Dermis microvascular lymphatic vessel endothelial cell (primary cell): ENCODE measurements around the gene MERTK. TPM values are rescaled to one million over a fixed set of nuclear protein-coding genes. Genes with fewer than 3 reads are reported as not detected.
A peak's percentile ranks its signal among the peaks of the same experiment; 100 is the strongest.
"Not testable (repeated sequence)": the region's sequence is repeated elsewhere in the genome, so short reads cannot be mapped to it uniquely, and the experiment has no call there.

Experiments used
- DNase-seq, 2 donors: peaks; one replicate each; pipeline versions ENCODE4 v3.0.0 to v3.0.0-alpha.2; 2010; ENCODE audit warnings: low read depth in 2 of 2
- total RNA-seq: library from RNA; depleted of rRNA; stranded (reverse); fragments of >200 nt; gene quantifications from 2 replicates; pipeline ENCODE4 v1.2.1, GENCODE V29; 2014

The MERTK gene
- total RNA-seq, 1 donor from 2014 or later, result 14.0 TPM

DNA sequence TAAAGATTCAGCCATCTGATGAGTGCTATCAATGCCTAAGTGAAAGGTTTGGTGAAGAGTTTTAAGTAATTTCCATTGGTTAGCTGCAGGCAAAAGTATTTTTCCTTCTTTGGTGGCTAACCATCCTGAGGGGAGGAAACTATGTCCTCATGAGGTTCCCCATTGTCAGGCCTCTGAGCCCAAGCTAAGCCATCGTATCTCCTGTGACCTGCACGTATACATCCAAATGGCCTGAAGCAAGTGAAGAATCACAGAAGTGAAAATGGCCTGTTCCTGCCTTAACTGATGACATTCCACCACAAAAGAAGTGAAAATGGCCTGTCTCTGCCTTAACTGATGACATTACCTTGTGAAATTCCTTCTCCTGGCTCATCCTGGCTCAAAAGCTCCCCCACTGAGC is 141.7 kb downstream of the MERTK start:
- DNase-seq, result not testable (repeated sequence)

- not testable (repeated sequence) for DNase-seq
Measured at GRCh38 chr2:112041460-112041859, 143.1 kb downstream of the MERTK start.

DNA sequence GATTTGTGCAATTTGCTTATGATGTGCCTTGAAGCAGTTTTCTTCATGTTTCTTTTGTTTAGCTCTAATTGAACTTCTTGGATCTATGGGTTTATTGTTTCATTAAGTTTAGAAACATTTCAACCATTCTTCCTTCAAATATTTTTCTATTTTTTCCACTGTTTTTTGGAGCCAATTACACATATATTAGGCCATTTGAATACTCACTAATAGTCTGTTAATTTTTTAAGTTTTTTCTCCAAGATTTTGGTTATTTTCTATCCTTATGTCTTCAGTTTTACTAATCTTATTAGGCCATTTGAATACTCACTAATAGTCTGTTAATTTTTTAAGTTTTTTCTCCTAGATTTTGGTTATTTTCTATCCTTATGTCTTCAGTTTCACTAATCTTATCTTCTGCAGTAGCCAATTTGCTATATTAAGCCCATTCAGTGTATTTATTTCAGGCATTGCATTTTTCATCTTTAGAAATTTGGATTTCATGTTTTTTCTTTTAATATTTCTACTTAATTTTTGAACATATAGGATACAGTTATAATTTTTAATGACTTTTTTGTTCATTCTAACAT is 147.1 kb downstream of the MERTK start:
- no peak for DNase-seq

DNA sequence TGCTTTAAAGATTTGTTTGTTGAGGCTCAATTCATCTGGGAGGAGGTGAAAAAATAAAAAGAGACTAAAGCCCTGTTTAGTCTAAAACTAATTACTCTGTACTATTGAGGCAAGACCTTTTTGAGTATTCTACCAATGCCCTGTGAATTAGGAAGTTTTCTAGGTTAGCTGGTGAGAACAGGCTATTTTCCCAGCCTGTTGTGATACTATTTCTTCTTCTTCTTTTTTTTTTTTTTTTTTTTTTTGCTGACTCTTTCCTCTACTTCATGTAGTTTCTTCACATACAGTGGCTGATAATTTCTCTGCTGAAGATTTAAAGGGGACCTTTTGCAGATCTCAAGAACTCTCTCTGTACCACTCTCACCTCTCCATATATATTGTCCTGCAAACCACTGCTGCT is 147.8 kb downstream of the MERTK start:
- DNase-seq, result no peak

DNA sequence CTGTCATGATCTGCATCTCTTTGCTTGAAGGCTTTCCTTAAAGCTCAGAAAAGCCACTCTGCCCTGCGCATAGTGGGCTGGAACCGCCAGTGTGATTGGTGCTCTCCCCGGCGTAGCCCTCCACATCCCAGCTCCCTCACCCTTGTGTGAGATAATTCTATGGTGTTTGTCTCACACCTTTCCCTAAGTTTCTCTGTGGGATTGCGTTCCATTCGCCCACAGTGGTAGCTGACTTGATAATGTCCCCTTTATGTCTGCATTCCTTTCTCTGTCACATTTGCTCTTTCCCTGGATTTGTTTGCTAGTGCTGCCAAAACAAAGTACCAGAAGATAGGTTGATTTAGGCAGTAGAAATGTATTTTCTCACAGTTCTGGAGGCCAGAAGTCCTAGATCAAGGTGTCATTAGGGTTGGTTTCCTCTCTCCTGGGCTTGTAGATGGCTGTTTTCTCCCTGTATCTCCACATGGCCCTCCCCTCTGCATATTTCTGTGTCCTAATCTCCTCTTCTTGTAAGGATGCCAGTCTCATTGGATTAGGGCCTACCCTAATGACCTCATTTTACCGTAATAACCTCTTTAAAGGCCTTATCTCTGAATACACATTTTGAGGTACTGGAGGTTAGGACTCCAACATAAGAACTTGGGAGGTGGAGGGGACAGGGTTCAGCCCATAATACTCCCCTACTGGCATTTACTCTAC is 149.3 kb downstream of the MERTK start:
- DNase-seq, result no peak

- no peak for DNase-seq
Measured at GRCh38 chr2:112048236-112048592, 149.8 kb downstream of the MERTK start.

GRCh38 chr2:112048887-112049286 is 150.5 kb downstream of the MERTK start:
- DNase-seq, result peak; percentile 65 to 75

DNA sequence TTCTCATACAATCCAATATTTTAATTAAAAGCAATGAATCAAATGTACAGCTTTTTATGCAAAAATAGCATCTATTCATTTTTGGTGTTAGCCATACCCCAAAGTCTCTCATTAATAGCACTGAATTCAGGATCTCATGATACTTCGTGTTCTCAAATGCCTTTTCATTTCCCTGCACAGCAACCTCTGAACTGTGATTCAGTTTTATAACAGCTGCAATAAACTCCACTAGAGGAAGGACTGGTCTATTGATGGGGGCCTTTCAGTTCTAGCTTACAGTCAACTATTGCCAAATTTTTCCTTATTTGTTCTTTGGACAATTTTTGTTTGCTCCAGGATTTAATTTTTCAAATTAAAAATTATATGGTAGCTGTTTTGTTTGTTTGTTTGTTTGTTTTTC is 151.9 kb downstream of the MERTK start:
- DNase-seq, result no peak

GRCh38 chr2:112053917-112054846 is 155.8 kb downstream of the MERTK start:
- peak; percentile 82 to 97 for DNase-seq

GRCh38 chr2:112054847-112055729 is 156.7 kb downstream of the MERTK start, which contains the start of gene TMEM87B:
TMEM87B (plus strand) TSS chr2:112055269; CDS start chr2:112055592, 323 bp downstream.
- DNase-seq, result peak; percentile 93 to 98

DNA sequence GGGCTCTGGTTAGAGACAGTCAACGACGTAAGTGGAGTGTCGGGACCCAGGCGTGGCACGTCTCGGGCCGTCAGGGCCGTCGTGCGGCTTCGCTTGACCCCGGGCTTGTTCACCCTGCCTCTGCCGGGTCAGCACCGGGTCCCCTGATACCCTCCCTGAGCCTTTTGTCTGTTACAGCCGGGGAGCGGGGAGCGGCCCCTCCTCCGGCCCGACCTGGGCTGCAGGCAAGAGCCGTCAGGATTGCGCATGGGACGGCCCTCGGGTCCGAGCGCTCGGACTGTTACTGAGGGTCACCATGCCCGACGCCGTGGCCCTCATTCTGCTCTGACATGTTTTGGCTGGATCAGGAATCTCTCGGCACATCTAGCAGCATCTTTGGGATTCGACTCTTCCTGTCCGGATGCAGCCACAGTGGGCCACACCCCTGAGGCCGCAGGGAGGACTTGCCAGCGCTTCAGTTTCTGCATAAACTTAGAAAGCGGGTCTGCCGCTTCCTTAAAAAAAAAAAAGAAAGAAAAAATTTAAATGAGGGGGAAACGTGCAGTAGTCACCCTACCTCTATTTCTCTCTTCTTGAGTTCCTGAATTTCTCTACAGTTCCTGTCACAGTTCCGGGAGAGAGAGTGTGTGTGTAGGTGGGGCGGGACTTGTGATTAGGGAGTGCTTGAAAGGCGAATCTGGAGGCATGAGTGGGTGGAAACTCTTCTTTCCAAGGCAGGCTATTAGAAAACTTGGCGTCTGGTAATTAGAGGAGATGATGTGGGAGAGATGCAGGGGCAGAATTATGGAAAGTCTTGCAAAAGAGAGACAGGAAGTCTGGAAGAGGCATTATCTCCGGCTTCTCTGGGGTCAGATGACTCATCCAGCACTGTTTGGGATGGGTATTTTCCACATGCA is 157.6 kb downstream of the MERTK start:
- peak; percentile 44 to 82 for DNase-seq

- DNase-seq, result no peak
Measured at GRCh38 chr2:112056626-112056987, 158.2 kb downstream of the MERTK start.

- no peak for DNase-seq
Measured at GRCh38 chr2:112059671-112060070, 161.3 kb downstream of the MERTK start.

GRCh38 chr2:112061299-112061698 is 162.9 kb downstream of the MERTK start:
- DNase-seq, result peak in 1 of 2 donors; percentile 76

- no peak for DNase-seq
Measured at GRCh38 chr2:112061840-112062239, 163.4 kb downstream of the MERTK start.

DNA sequence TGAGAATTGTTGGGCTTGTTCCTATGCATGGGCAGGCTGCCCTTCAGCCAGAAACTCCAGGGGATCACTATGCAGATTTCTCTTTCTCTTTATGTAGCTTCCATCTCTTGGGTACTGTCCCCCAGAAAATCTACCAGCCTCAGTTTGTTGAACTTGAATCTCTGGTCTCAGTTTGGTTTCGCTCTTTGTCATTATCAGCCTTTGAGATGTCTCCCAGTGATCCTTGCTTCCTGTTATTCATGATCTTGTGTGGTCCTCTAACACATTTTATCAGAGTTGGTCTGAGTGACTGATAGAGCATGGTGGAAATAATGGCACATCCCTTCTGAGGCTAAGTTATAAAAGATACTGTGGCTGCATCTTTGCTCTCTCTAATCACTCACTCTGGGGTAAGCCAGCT is 164.5 kb downstream of the MERTK start:
- no peak for DNase-seq

- no peak for DNase-seq
Measured at GRCh38 chr2:112065486-112065885, 167.1 kb downstream of the MERTK start.

DNA sequence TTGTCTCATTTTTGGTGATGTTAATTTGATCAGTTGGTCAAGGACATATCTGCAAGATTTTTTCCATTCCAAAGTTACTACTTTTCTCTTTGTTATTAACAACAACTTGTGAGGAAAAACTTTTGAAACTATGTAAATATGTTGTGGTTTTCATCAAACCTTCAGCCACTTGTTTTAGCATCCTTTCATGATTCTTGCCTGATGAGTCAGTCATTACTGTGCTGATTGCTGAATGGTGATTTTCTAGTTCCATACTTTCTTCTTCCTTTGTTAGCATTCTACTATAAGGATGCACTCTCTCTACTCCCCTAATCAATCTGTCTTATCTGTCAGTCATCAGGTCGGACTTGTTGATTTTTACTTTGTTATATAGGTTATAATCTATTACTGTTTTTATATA is 167.6 kb downstream of the MERTK start:
- peak in 1 of 2 donors; percentile 19 for DNase-seq

- not testable (repeated sequence) for DNase-seq
Measured at GRCh38 chr2:112069794-112070193, 171.4 kb downstream of the MERTK start.

DNA sequence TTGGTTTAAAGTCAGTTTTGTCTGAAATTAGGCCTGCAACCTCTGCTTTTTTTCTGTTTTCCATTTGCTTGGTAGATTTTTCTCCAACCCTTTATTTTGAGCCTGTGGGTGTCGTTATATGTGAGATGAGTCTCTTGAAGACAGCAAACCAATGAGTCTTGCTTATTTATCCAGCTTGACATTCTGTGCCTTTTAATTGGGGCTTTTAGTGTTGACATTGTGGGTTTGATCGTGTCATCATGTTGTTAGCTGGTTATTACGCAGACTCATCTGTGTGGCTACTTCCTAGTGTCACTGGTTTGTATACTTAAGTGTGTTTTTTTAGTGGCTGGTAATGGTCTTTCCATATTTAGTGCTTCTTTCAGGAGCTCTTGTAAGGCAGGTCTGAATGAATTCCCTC is 175.5 kb downstream of the MERTK start:
- DNase-seq, result no peak
